RKO (cell line): ENCODE measurements around the gene ENDOV.

Experiments
- DNase-seq: peaks from one replicate; pipeline ENCODE4 v3.0.0-alpha.2; 2016; ENCODE audit warnings: low spot score

The ENDOV gene

DNA sequence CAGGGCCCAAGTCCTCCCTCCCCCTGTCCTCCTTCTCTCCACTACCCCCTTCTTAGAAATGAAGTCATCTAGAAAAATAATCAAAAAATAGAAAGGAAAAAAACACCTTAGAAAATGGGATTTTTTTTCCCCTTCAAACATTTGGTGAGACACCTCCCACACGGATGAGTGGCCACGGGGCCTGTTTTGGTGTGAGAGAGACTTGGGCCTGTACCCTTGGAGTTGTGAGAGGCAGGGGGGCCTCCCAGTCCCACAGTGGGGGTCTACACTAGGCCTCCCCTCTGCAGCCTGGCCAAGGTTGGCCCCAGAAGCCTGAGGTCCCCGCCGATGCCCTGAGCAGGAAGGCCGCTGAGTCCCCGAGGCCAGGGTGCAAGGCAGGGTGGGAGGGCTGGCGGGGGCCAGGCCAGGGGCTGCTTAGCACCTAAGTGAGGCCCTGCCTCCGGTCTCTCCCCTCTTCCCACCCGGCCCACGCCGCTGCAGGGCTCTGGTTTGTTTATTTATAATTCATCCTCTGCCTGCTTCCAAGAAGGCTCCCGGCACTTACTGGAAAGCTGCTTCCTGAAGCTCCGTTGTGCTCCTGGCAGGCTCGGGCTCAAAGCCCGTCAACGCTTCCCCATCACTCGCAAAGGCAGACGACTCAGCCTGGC, 35.1 kb downstream of the ENDOV start:
- no peak for DNase-seq

DNA sequence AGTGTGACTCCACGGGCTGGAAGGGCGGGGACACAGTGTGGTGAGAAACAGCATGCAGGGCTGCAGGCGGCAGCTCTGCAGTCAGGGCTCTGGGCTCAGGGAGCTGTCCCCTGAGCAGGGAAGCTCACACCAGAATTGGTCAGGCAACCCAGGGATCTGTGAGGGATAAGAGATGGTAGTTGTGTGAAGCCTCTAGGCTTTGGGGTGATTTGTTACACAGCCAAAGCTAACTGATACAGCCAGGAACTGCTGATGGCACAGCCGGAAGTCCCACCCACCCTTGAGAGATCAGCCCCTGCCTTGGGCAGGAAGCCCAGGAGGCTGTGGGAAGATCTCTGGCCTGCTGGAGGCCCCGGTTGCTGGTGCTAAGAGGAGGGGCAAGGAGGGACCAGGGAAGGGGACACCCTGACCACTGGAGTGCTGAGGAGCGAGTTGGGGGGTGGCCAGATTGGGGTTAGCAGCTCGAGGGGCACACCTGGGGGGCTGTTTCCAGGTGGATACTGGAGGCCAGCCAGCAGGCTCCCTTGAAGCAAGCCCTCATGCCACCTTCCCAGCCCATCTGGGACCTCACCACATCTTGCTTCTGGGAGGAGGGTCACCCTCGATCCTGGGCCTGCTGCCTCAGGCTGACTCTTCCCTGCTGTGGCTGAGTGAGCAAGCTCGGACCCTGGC, 36.3 kb downstream of the ENDOV start:
- DNase-seq = no peak

DNA sequence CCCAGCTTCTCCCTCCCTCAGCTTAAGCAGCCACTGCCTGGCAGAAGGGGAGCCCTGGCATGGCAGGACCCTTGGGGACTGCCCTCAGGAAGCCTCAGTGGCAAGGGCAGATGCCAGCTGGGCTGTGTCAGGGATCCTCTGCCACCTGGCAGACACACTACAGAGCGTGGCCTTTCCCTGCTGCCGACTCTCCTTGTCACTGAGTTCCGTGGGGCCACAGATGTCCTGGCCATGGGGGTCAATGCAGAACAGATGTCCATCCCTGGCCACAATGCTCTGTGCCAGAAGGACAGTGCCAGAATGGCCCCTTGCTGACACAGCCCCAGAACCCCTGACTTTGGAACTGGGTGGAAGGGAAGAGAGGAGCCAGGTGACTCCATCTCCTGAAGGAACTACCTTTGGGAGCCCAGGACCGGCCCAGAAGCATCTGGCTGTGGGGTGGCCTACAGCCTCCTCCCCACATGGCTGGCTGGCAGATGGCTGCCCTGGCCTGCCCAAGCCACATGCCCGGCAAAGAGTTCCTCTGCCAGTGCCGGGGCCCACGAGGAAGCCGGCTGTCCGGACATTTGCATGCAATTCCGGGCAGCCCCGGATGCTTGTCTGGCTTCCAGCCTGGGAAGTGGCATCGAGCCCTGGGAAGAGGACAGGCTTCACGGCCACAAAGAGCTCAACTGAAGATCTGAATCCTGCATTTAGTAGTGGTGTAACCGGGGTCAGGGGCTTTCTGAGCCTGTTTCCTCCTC, 37.4 kb downstream of the ENDOV start:
- DNase-seq = no peak

DNA sequence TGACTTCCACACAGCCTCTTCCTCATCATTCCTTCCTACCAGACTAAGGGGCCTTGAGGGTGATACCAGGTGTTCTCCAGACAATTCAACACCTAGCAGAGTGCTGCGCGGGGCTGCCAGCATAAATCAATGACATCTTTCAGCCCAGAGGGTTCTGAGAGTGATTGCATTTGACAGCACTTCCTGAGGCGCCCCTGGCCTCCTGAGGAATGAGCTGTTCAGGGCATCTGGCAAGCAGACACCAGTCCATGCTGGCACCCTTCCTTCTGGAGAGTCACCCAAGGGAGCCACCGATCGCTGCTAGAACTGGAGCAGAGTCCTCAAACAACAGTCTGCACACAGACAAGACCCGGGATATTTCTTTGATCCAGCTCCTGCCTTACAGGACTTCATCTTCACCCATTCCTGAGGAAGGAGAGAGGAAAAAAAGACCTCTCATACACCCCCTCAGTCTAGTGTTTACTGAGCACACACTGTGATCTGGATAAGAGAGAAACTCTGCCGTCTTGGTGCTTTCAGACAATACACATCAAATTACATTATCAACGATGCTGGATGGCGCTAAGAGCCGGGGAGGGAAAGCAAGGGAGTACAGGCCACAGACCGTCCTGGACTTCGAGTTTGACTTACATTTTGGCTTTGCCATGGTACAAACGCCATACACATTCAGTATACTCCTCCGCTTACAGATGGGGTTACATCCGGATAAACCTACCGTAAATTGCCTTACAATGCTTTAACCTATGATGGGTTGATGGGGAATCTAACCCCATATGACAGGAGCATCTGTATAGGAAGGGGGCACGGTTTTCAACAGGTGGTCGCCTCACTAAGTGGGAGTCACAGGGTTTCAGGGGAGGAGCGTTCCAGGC, 38.4 kb downstream of the ENDOV start:
- DNase-seq = peak; percentile 36

DNA sequence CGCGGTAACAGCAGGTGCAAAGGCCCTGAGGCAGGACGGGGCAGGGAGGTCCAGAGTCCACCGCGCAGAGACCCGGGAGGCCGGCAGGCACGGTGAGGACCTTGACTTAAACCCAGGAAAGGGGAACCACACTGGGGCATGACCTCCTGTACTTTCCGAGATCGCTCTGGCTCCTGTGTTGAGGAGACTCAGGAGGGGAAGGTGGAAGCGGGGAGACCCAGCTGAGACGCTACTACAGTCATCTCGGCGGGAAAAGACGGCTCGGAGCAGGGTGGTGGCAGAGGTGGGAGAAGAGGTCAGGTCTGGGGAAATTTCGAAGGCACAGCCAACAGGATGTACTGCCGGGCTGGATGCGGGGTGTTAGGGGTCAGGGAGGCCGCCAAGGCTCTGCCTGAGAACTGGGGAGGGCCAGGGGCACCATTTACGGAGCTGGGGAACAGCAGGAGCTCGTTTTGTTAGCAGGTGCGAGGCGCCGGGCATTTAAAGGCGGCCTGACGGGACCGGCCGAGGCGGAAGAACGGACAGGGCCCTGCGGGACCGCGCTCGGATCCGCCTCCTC, 39.1 kb downstream of the ENDOV start:
- DNase-seq = peak; percentile 19

DNA sequence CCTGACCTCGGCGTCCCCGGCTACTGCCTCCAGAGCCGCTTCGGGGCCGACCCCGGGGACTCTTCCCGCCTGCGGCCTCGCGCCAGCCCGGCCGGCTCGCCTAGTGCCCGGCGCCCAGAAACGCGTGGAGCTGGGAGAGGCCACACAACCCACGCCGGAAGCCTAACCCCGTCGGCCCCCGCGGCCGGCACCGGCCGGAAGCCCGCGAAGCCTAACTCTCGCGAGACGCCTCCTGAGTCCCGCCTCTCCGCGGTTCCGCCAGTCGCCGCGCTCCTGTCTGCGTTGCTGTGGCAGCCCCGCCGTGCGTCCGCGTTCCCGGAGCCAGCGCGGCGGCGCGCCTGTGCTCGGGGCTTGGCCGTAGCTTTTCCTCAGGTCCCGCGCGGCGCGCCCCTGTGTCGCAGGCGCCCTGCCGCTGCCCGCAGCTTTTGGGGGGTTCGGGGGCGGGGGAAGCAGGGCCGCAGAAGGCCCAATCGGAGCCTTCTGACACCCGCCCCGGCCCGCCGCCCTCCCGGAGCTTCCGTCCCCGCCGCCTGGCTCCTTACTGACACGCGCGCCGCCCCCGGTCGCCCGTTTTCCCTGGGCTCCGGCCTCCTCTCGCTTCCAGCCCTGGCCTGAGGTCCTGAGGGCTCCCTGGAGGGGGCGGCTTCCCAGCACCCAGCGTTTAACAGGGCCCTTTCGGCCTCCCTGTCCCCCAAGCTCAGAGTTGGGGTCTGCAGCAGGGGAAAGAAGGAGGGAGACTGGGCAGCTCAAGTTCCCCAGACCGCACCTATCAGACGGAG, 39.8 kb downstream of the ENDOV start:
- DNase-seq = peak; percentile 97

DNA sequence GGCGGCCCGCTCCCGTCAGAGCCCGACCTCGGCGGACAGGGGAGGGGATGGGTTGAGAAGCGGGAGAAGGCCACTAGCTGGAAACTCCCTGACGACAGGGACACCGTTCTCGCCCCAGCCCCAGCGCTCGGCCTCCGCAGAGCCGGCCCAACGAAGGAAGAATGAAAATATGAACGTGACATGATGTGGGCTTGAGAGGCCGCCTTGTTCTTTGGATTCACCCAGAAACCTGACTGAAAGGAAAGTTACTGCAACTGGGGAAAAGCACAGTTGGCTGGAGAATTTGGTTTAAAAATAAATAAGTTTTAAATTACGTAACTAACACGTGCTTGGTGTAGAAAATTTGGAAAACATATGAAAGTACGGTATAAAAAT, 40.4 kb downstream of the ENDOV start:
- peak; percentile 47 for DNase-seq

DNA sequence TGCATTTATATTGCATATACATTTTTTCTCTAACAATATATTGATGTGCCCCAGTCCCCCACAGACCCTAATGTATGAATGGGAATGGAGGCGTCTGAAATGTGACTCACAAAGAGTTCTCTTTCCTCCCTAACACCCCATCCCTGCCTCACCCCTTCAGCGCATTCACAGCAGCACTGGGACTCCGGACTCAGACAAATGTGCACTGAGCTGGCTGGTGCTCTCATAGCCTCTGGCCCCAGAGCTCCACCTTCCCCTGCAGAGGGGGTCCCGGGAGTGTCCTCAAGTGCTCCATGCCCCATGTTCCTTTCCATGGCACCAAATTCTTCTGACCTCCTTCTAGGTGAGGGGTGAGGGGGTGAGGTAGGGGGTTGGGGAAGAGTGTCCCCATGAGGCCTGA, 40.8 kb downstream of the ENDOV start:
- DNase-seq = peak; percentile 70

DNA sequence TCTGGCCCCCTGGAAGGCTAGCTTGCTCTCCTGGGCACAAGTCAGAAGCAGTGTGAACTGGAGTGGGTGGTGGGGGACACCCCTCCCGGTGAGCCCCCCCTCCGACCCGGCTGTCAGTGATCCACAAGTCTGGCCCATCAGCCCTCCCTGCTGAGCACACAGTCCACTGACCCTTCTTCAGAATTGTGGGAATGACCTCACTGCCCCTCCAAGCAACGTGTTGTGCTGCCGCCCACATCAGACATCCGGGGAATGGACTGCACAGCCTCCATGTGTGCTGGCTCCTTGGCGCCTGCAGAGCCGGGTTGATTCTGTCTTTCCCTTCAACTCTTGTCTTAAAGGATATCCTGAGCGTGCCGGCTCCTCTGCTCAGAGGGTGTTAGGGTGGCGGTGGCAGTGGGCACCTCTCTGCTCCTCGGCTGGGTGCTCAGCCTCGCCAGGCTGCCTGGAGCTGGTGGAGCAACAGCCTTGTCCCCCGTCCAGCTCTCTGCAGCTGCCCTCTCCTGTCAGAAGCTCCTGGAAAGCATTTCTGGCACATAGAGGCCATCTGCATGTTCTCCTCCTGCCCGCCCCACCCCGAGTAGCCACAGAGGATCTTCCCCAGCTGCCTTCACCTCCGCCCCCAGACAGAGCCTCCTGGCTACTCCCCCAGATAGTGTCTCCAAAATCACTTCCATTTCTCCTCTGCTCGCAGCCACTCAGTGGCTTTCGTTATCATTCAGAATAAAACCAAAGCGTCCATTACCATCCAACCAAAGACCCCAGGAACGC, 41.7 kb downstream of the ENDOV start:
- no peak for DNase-seq

DNA sequence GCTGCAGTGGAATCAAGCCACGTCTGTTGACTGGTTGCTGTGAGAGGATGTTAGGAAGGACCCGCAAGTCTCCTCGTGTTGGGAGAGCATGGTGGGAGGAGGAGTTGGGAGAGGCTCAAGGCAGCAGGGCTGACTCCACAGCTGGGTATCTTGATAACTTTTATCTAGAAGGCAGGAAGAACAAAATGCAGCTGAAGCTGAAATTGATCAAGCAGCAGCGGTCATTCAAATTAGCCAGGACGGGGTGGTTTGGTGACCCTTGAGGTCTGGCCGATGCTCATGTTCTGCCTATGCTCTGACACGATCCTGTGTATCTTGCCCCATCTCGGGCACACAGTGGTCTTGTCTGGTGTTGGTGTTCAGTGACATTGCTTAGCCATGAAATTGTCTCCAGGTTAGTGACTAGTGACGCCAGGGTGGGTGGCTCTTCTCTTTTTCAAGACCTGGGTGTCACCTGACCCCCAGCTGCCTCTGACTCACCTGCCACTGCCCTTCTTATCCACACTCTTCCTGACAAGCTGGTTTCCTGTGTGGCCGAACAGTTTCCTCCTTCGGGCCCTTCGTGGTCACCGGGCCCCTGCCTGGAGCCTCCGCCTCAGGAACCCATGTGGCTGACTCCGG, 42.4 kb downstream of the ENDOV start:
- DNase-seq = no peak

DNA sequence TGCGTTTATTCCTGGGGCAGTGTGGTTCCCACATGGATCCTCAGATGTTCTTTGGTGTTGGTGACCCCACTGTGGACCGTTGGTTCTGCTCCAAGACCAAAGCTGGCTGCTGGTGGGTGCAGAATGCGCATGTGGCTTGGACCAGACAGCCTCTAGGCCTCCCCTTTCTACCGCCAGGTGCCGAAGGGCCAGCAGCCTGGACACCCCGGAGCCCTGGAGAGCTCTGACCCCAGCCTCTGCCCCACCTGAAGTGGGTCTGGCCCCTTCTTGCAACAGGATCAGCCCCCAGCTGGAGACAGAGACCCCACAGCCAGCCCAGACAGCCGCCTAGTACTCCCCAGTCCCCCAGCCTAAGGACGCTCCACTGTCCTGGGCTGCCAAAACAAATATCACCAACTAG, 43.0 kb downstream of the ENDOV start:
- no peak for DNase-seq

DNA sequence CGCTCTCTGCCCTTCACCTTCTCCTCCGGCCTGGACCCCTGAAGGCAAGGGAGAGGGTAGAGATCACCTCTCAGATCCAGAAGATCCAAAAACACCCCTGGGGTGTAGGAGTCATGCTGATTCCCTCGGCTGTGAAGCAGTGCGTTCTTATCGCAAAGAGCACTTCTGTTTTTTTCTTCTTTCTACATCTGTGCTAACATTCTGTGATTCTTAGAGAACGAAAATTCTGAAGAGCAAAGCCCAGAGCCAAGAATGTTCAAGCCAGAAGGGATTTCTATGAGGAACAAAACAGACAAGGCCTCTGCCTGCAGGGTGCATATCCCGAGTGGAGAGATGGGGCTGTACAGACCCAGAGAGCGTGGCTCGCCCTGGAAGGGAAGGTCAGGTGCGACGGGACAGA, 44.3 kb downstream of the ENDOV start:
- DNase-seq = no peak

DNA sequence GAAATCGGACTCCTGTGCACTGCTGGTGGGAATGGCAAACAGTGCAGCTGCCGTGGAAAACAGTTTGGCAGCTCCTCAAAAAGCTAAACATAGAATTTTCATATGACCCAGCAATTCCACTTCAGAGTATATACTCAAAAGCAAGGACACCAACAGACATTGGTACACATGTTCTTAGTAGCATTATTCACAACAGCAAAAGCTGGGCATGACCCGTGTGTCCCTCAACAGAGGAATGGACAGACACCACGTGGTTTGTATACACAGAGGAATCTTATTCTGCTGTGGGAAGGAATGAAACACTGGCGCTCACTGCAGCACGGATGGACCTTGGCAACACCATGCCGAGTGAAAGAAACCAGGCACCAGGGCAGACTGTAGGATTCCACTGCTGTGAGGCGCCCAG, 45.5 kb downstream of the ENDOV start:
- DNase-seq = no peak

DNA sequence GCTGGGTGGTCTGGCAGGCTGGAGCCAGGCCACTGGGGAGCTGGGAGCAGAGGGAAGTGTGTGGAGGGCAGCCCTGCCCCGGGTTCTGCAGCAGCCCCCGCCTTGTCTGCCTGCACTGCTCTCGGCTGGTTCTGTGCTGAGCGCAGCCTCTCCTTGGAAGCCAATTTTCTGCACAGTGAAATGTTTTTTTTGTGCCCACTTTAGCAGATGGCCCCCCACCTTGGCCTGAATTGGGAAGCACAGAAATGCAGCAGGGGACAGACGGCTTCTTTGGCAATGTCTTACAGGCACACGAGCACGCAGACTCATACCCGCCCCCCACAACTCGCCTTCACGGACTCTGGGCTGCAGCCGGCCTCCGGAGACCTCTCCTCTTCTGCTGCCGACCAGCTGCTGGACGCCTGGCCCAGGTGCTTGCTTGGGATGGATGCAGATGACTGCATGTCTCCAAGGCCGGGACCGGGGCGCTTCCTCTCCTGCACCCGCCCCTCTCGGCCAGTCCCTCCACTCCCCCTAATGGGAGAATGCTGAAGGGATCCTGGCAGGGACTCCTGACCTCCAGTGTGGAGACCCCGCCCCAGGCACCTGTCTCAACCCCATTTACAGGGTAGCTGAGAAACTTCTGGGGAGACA, 46.7 kb downstream of the ENDOV start:
- no peak for DNase-seq

DNA sequence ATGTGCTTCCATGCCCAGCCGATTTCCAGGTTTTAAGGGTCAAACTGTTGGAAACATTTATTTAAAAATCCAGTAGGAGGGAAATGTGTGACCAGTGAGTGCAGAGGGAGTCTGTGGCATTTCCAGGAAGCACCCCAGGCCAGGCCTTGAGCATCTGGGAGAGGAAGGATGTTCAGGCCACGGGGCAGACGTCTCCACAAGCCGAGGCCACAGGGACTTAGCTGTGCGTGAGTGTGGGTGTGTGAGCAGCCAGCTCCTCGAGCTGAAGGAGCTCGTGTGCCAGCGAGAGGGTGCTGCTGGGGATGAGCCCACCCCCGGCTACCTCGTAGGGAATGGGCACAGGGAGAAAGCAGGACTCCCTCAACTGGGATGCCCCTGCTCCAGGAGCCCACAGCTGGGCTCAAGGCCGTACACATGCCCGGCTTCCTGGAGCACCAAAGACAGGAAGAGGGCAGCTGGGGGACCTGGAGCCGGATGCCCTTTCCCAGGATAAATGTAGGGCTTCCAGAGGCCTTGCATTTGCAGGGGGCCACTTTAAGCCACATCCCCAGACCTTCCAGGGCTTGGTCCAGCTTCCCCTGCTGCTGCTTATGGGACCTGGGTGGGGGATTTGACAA, 48.9 kb downstream of the ENDOV start:
- DNase-seq = no peak

DNA sequence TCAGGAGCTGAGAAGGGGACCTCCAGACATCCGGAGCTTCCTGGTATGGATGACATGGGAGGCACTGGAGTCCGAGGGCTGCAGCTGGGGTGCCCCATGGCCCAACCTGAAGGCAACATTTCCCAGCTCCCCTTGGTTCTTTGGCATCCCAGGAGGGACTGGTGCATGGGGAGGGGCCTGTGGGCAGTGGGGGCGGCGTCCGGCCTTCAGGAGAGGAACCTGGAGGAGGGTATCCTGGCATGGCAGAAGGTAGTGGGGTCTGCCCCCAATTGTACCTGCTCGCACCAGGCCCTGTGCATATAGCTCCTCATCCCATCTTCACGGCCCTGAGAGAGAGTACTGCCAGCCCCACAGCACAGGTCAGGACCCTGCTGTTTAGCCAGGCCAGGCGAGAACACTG, 49.5 kb downstream of the ENDOV start:
- no peak for DNase-seq

DNA sequence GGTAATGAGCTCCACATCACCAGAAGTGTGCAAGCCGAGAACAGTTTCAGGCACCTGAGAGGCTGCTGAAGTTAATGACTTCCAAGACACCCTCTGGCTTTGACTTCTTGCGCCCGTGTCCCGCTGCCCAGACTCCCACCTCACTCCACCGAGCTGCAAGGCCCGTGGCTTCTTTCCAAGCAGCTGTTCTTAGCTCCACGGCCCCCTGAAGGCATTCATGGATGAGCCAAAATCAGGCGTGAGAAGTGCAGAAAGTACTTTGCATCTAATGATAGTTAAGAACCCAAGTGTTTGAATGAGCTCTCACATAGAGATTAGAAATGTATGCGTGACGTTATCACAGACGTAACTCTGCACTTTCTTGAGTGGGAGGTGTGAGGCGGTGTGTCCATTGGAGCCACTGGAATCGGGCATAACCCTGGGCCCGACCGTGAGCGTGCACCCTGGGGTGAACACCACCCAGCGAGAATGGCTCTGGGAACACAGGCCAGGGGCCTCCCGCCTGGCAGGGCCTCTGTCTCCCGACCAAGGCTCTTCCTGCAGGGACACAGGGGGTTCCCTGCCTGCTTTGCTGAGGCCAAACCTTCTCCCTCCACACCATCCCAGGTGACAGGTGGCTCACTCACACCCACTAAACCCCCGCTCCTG, 50.5 kb downstream of the ENDOV start:
- DNase-seq = no peak

DNA sequence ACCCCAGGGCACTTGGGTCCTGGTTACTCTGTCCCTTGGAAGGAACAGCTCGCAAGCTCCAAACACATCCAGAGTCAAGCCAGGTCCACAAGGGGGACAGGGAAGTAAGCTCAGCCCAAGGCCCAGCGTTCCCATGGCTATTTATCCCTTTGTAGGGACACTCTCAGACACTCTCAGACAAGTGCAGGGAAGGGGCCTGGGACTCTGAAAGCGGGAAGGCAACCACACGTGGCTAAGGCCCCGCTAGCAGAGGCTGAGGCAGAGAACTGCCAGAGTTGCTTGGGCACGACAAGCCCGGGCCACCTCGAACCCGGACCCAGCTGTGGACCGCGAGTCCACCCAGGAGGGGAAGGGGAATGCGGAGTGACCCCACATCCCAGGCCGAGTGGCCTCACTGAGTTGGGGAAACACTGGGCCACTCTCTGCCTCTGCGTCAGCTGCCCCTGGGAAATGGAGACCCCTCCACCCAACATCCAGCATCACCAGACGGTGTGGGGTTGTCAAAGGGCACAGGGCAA, 51.3 kb downstream of the ENDOV start:
- DNase-seq = no peak
